ENCODE data around the gene WFDC2.

WFDC2 gene

GRCh38 chr20:45432294-45432693, 37.3 kb upstream of the WFDC2 start:
- TF ChIP-seq CTCF (IDR thresholded peaks at IDR 0.05): no peak

- TF ChIP-seq CTCF (IDR thresholded peaks at IDR 0.05): no peak
Observed at GRCh38 chr20:45433316-45433715, 36.2 kb upstream of the WFDC2 start.

GRCh38 chr20:45433976-45434375, 35.6 kb upstream of the WFDC2 start:
- no peak for TF ChIP-seq CTCF (IDR thresholded peaks at IDR 0.05)

GRCh38 chr20:45436732-45437485, 32.6 kb upstream of the WFDC2 start:
- peak; percentile 95 for TF ChIP-seq CTCF (IDR thresholded peaks at IDR 0.05)

- TF ChIP-seq CTCF (IDR thresholded peaks at IDR 0.05): no peak
Observed at GRCh38 chr20:45440424-45440823, 29.1 kb upstream of the WFDC2 start.

GRCh38 chr20:45440891-45441685, 28.5 kb upstream of the WFDC2 start:
- no peak for TF ChIP-seq CTCF (IDR thresholded peaks at IDR 0.05)

GRCh38 chr20:45441746-45442145, 27.8 kb upstream of the WFDC2 start:
- TF ChIP-seq CTCF (IDR thresholded peaks at IDR 0.05): no peak
